ENCODE results near the gene CTNNBL1. TPM values are rescaled to one million over a fixed set of nuclear protein-coding genes. Genes with fewer than 3 reads are reported as not detected.

The CTNNBL1 gene
- total RNA-seq, 4 donors from 2014 or later, result 25.5 to 38.4 (median 35.1) TPM

- 79 to 88% methylated on average over 4 of the region's 4 CpGs for WGBS, 2 donors
- peaks cover 0 to 82% (median 0%) of the 10 kb centered on the region in 3 donors for H3K36me3 ChIP-seq
- no peaks in the 10 kb centered on the region for H3K27me3 ChIP-seq
- no peaks in the 10 kb centered on the region for H3K4me1 ChIP-seq
- H3K9me3 ChIP-seq, result peaks cover 0 to 12% (median 2%) of the 10 kb centered on the region in 4 donors
- no peak overlapping the region for H3K4me3 ChIP-seq
- no peak for DNase-seq (ENCODE audit: low spot score in 2 of 2)
- no peak for TF ChIP-seq EP300 (IDR thresholded peaks at IDR 0.05)
- no peak for TF ChIP-seq CTCF (IDR thresholded peaks at IDR 0.05)
- no peak for TF ChIP-seq POLR2A (IDR thresholded peaks at IDR 0.05)
- H3K27ac ChIP-seq, result no peak overlapping the region
Measured at GRCh38 chr20:37796121-37796520, 102.3 kb downstream of the CTNNBL1 start.

- Histone ChIP-seq H3K9me3 (peaks cover 0 to 6% (median 2%) of the 10 kb centered on the region in 4 donors), H3K4me1 (no peaks in the 10 kb centered on the region), H3K27ac (no peak overlapping the region), H3K27me3 (no peaks in the 10 kb centered on the region), H3K4me3 (no peak overlapping the region), H3K36me3 (peaks cover 0 to 76% (median 0%) of the 10 kb centered on the region in 3 donors)
- no peak for DNase-seq (ENCODE audit: low spot score in 2 of 2)
- no peak for TF ChIP-seq POLR2A (IDR thresholded peaks at IDR 0.05)
- TF ChIP-seq CTCF (IDR thresholded peaks at IDR 0.05), result no peak
- TF ChIP-seq EP300 (IDR thresholded peaks at IDR 0.05), result no peak
- 90 to 95% methylated on average over 7 of the region's 7 CpGs for WGBS, 2 donors
Measured at GRCh38 chr20:37796733-37797132, 102.9 kb downstream of the CTNNBL1 start.

GRCh38 chr20:37797669-37798175 is 103.9 kb downstream of the CTNNBL1 start:
- H3K9me3 ChIP-seq, result peaks cover 0 to 2% (median under 1%) of the 10 kb centered on the region in 4 donors

GRCh38 chr20:37798312-37798711 is 104.5 kb downstream of the CTNNBL1 start:
- TF ChIP-seq EP300 (IDR thresholded peaks at IDR 0.05) (no peak), CTCF (IDR thresholded peaks at IDR 0.05) (no peak)
- no peaks in the 10 kb centered on the region for H3K4me1 ChIP-seq
- no peaks in the 10 kb centered on the region for H3K9me3 ChIP-seq
- WGBS, 2 donors, result 82 to 94% methylated on average over 2 of the region's 2 CpGs
- DNase-seq (ENCODE audit: low spot score in 2 of 2), result no peak
- H3K27me3 ChIP-seq, result no peaks in the 10 kb centered on the region
- peaks cover 0 to 67% (median 0%) of the 10 kb centered on the region in 3 donors for H3K36me3 ChIP-seq
- no peak overlapping the region for H3K27ac ChIP-seq
- H3K4me3 ChIP-seq, result no peak overlapping the region

More at GRCh38 chr20:37797669-37798175, 103.9 kb downstream of the CTNNBL1 start:
- H3K4me1 ChIP-seq, result no peaks in the 10 kb centered on the region
- H3K27me3 ChIP-seq, result no peaks in the 10 kb centered on the region
- TF ChIP-seq EP300 (IDR thresholded peaks at IDR 0.05) (no peak), CTCF (IDR thresholded peaks at IDR 0.05) (no peak), POLR2A (IDR thresholded peaks at IDR 0.05) (no peak)
- 80 to 81% methylated on average over 4 of the region's 4 CpGs for WGBS, 2 donors
- H3K4me3 ChIP-seq, result no peak overlapping the region
- H3K36me3 ChIP-seq, result peaks cover 0 to 67% (median 0%) of the 10 kb centered on the region in 3 donors
- DNase-seq (ENCODE audit: low spot score in 2 of 2), result no peak
- H3K27ac ChIP-seq, result no peak overlapping the region

GRCh38 chr20:37800618-37801017 is 106.8 kb downstream of the CTNNBL1 start:
- WGBS, 2 donors, result 94 to 99% methylated on average over 4 of the region's 4 CpGs
- no peak for DNase-seq (ENCODE audit: low spot score in 2 of 2)
- Histone ChIP-seq H3K4me3 (no peak overlapping the region), H3K27ac (no peak overlapping the region), H3K4me1 (peaks cover 0 to 10% (median 3%) of the 10 kb centered on the region in 4 donors), H3K9me3 (no peaks in the 10 kb centered on the region), H3K36me3 (peaks cover 0 to 70% (median 0%) of the 10 kb centered on the region in 3 donors), H3K27me3 (no peaks in the 10 kb centered on the region)
- TF ChIP-seq CTCF (IDR thresholded peaks at IDR 0.05) (no peak), EP300 (IDR thresholded peaks at IDR 0.05) (no peak), POLR2A (IDR thresholded peaks at IDR 0.05) (no peak)
